Gastrocnemius medialis (tissue), 4 donors: ENCODE measurements around the gene AFG1L. TPM values are rescaled to one million over a fixed set of nuclear protein-coding genes. Genes with fewer than 3 reads are reported as not detected.

ENCODE experiments used
- ATAC-seq, 2 donors: fragments of 150-250 bp; one replicate each; pipeline ENCODE4 v1.9.1; 2016
- DNase-seq, 2 donors: peaks; one replicate each; pipeline ENCODE4 v3.0.0-alpha.2; 2019
- H3K27ac ChIP-seq, 4 donors: fragments of 200-600 bp; sonication (generic); 1 replicate in 1 of 4; 2 replicates in 3 of 4; pipeline ENCODE4 v1.5.1; 2016 to 2018; ENCODE audit warnings: mild to moderate bottlenecking in 2 of 4, moderate library complexity in 1 of 4
- H3K27me3 ChIP-seq, 3 donors: fragments of 200-600 bp; sonication (generic) in 2 of 3; 1 replicate in 1 of 3; 2 replicates in 2 of 3; pipeline versions ENCODE4 v1.5.1 to v1.6.0; 2016 to 2019; ENCODE audit warnings: mild to moderate bottlenecking in 1 of 3, moderate library complexity in 1 of 3
- H3K36me3 ChIP-seq, 2 donors: fragments of 200-600 bp; sonication (generic) in 1 of 2; one replicate each; pipeline ENCODE4 v1.5.1; 2017 to 2018
- H3K4me1 ChIP-seq, 2 donors: fragments of 200-600 bp; sonication (generic) in 1 of 2; one replicate each; pipeline ENCODE4 v1.5.1; 2016 to 2017; ENCODE audit warnings: mild to moderate bottlenecking in 2 of 2
- H3K4me3 ChIP-seq, 4 donors: fragments of 200-600 bp; sonication (generic) in 3 of 4; 1 replicate in 1 of 4; 2 replicates in 3 of 4; pipeline ENCODE4 v1.5.1; 2016 to 2019; ENCODE audit warnings: mild to moderate bottlenecking in 2 of 4
- H3K9me3 ChIP-seq, 3 donors: fragments of 200-600 bp; sonication (generic) in 2 of 3; 1 replicate in 1 of 3; 2 replicates in 2 of 3; pipeline ENCODE4 v1.5.1; 2016 to 2019
- POLR2A ChIP-seq, 2 donors: fragments of 450-650 bp; IDR thresholded peaks; one replicate each; pipeline ENCODE4 v1.6.1; 2017; ENCODE audit warnings: antibody characterized with exemption in 2 of 2, mild to moderate bottlenecking in 2 of 2, moderate library complexity in 2 of 2
- in situ Hi-C, 4 donors: fragments of 200-750 bp; cut with MboI; loops; one replicate each; pipeline versions ENCODE4 v1.15.0 to v1.8.0; 2017; ENCODE audit warnings: low sequenced_read_pairs in 4 of 4
- intact Hi-C: fragments of 100-400 bp; cut with DNase I; formaldehyde crosslinking; loops from one replicate; pipeline ENCODE4 v1.15.1; 2023; ENCODE audit warnings: low total_unique reads
- total RNA-seq, 4 donors: library from RNA; depleted of rRNA; stranded (reverse); fragments of >200 nt; gene quantifications; one replicate each; pipeline versions ENCODE4 v1.1.0 to v1.2.3, GENCODE V29; 2016
- TF ChIP-seq, protein P1 (sequence below), 5 experiments: fragments of 450-650 bp in 3 of 5; fragments of 200-600 bp in 2 of 5; sonication (generic) in 2 of 5; IDR thresholded peaks in 4 of 5; conservative IDR thresholded peaks in 1 of 5; 1 replicate in 4 of 5; 2 replicates in 1 of 5; pipeline ENCODE4 v1.5.1; 2016 to 2019; ENCODE audit warnings: antibody characterized with exemption in 5 of 5, mild to moderate bottlenecking in 3 of 5, moderate library complexity in 3 of 5

AFG1L gene
- total RNA-seq, 4 donors from 2014 or later: 2.1 to 7.0 (median 2.6) TPM

DNA sequence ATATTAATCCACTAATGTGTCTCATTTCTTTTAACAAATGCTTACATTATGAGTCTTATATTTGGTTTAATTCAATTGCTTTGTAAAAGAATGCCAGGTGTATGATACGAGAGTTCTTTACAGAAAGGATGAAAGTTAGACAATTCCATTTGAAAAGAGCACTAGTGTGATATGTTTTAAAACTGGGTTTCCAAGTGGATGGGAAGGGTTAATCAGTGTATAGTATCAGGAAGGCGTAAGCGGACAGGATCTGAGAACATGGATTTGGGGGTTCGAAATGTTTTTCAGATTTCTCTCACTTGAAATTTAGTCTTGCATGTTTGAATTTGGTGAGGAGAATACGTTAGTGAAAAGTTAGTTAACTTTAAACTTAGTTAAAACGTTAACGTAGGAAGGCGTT is 268.4 kb downstream of the AFG1L start:
- Histone ChIP-seq H3K27ac (peak overlapping the region; percentile 95 to 100 (median 100)), H3K4me3 (peak overlapping the region; percentile 85 to 99 (median 96)), H3K9me3 (no peaks in the 10 kb centered on the region), H3K27me3 (no peaks in the 10 kb centered on the region), H3K36me3 (peaks cover 0 to 29% of the 10 kb centered on the region in 2 donors), H3K4me1 (peaks cover 44 to 45% of the 10 kb centered on the region in 2 donors)
- DNase-seq (no peak), ATAC-seq (no peak)
- intact Hi-C loops: no loop called here
- in situ Hi-C loops: loop anchor here in 3 of 4 donors (5.0 to 25.0 kb wide), 2 partner anchors 94 to 99 kb away; no protein-coding TSS in a partner anchor
- TF ChIP-seq POLR2A (IDR thresholded peaks at IDR 0.05): no peak
- TF ChIP-seq, protein P1, sequence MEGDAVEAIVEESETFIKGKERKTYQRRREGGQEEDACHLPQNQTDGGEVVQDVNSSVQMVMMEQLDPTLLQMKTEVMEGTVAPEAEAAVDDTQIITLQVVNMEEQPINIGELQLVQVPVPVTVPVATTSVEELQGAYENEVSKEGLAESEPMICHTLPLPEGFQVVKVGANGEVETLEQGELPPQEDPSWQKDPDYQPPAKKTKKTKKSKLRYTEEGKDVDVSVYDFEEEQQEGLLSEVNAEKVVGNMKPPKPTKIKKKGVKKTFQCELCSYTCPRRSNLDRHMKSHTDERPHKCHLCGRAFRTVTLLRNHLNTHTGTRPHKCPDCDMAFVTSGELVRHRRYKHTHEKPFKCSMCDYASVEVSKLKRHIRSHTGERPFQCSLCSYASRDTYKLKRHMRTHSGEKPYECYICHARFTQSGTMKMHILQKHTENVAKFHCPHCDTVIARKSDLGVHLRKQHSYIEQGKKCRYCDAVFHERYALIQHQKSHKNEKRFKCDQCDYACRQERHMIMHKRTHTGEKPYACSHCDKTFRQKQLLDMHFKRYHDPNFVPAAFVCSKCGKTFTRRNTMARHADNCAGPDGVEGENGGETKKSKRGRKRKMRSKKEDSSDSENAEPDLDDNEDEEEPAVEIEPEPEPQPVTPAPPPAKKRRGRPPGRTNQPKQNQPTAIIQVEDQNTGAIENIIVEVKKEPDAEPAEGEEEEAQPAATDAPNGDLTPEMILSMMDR (IDR thresholded peaks at IDR 0.05 in 4 of 5, conservative IDR thresholded peaks at IDR 0.05 in 1 of 5): no peak

DNA sequence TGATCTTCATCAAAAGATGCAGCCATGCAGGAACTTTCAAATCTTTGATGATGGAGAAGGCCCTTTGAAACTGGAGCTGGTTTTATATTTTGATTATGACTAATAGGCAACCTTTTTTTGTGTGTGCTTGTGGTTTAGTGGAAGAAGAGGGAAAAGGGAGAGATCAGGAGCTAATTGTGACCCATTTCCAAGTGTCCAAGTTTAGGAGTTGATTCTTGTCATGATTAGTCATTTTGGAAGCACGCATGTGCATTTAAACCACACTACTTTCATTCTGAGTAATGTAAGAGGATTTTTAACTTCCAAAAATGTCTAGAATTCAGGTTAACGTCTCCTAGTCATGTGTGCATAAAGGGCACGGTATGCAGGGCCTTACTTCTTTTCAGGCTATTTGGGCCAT is 269.3 kb downstream of the AFG1L start:
- Histone ChIP-seq H3K9me3 (no peaks in the 10 kb centered on the region), H3K4me1 (peaks cover 53 to 54% of the 10 kb centered on the region in 2 donors), H3K27me3 (no peaks in the 10 kb centered on the region), H3K4me3 (peak overlapping the region; percentile 85 to 99 (median 96)), H3K27ac (peak overlapping the region; percentile 95 to 100 (median 100)), H3K36me3 (peaks cover 0 to 37% of the 10 kb centered on the region in 2 donors)
- TF ChIP-seq, protein P1 (IDR thresholded peaks at IDR 0.05 in 4 of 5, conservative IDR thresholded peaks at IDR 0.05 in 1 of 5): no peak
- TF ChIP-seq POLR2A (IDR thresholded peaks at IDR 0.05): peak; percentile 4 to 40
- ATAC-seq (peak in 1 of 2 donors; percentile 6), DNase-seq (no peak)
- intact Hi-C loops (no loop called here), in situ Hi-C loops (loop anchor here in 3 of 4 donors (5.0 to 25.0 kb wide), 2 partner anchors 93 to 98 kb away; no protein-coding TSS in a partner anchor)

DNA sequence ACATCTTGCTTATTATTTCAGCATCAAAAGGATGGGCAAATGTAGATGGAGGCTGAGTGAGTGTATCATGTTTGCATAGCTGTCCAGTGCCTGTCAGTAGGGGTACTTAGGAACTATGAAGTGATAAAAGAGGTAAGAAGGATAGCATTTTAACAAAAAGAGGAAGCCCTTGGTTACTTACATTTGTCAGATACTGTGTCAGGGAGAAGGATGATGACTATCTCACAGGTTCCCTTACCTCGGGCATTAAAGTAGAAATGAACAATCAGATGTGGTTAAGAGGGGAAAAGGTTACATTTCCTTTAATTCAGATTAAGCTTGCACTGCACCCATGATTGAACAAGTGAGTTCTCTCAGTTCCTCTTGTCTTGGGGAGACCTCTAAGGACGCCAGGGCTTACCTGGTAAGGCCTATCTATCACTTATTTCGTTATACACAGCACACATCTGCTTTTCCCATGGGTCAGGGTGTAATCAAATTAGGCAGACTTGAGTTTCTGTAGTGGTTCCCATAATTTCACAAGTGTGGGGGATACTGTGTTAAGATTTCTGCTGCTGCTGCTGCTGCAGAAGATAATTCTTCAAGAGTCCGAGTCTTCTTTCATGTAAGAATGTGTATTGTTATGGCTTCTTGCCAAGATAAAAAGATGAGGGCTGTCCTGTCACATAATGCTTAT is 270.4 kb downstream of the AFG1L start:
- H3K4me3 ChIP-seq: peak overlapping the region; percentile 85 to 99 (median 96)
- H3K36me3 ChIP-seq: peaks cover 0 to 46% of the 10 kb centered on the region in 2 donors
- no peak for DNase-seq
- peaks cover 62% of the 10 kb centered on the region in 2 donors for H3K4me1 ChIP-seq
- no peaks in the 10 kb centered on the region for H3K27me3 ChIP-seq
- intact Hi-C loops: no loop called here
- in situ Hi-C loops: loop anchor here in 1 of 4 donors (25.0 kb wide), 1 partner anchor 97 kb away; no protein-coding TSS in a partner anchor
- H3K27ac ChIP-seq: peak overlapping the region; percentile 95 to 100 (median 100)
- TF ChIP-seq, protein P1 (IDR thresholded peaks at IDR 0.05 in 4 of 5, conservative IDR thresholded peaks at IDR 0.05 in 1 of 5): no peak
- H3K9me3 ChIP-seq: no peaks in the 10 kb centered on the region
- ATAC-seq: peak in 1 of 2 donors; percentile 0

DNA sequence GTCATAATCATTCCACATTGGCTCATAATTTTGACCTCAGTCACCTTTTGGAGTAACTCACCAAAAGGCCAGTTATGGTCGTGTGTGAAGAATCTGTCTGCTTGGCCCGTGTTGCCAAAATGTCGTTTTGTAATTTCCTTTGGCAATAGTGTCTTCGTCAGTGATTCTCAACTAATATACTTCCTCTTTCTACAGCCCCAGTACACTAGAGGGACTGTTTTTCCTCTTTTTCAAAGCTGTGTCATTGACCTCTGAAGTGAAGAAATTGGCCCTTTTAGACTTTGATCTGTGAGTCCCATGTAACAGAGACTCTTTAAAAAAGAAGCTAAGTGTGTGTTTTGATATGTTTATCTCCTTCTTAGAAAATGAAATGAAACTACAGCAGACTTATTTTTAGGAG is 271.0 kb downstream of the AFG1L start:
- in situ Hi-C loops: loop anchor here in 1 of 4 donors (25.0 kb wide), 1 partner anchor 96 kb away; no protein-coding TSS in a partner anchor
- intact Hi-C loops: loop anchor here (2.0 kb wide), 1 partner anchor 15 kb away; no protein-coding TSS in a partner anchor

More for the DNA sequence above, 271.0 kb downstream of the AFG1L start:
- Histone ChIP-seq H3K4me3 (peak overlapping the region; percentile 1 to 99 (median 91)), H3K27ac (peak overlapping the region; percentile 95 to 100 (median 100)), H3K4me1 (peaks cover 68 to 69% of the 10 kb centered on the region in 2 donors), H3K36me3 (peaks cover 0 to 53% of the 10 kb centered on the region in 2 donors), H3K27me3 (no peaks in the 10 kb centered on the region), H3K9me3 (no peaks in the 10 kb centered on the region)
- ATAC-seq: peak; percentile 21
- peak; percentile 58 to 67 for DNase-seq
- TF ChIP-seq, protein P1 (IDR thresholded peaks at IDR 0.05 in 4 of 5, conservative IDR thresholded peaks at IDR 0.05 in 1 of 5): no peak
- TF ChIP-seq POLR2A (IDR thresholded peaks at IDR 0.05): no peak
